Loucy (cell line): ENCODE results near the gene POLR2J.

Experiments used
- H2AFZ ChIP-seq: fragments of 200-600 bp; sonication (generic); 2 replicates; pipeline ENCODE4 v1.6.0; 2016; ENCODE audit warnings: antibody characterized with exemption, mild to moderate bottlenecking, low read length, moderate library complexity
- H3F3A ChIP-seq: fragments of 200-600 bp; 2 replicates; pipeline ENCODE4 v1.6.0; 2016; ENCODE audit warnings: antibody characterized with exemption, low read depth, mild to moderate bottlenecking
- H3K27me3 ChIP-seq: fragments of 200-600 bp; sonication (generic); 2 replicates; pipeline ENCODE4 v1.6.1; 2014; ENCODE audit warnings: low read length, mild to moderate bottlenecking; ENCODE audit not compliant: insufficient read depth, poor library complexity, severe bottlenecking
- H3K36me3 ChIP-seq: fragments of 200-600 bp; sonication (generic); 2 replicates; pipeline ENCODE4 v1.6.1; 2016; ENCODE audit warnings: low read length; ENCODE audit not compliant: insufficient read depth
- H3K4me1 ChIP-seq: fragments of 200-600 bp; sonication (generic); 2 replicates; pipeline ENCODE4 v1.5.1; 2014; ENCODE audit warnings: low read length, mild to moderate bottlenecking; ENCODE audit not compliant: insufficient read depth, poor library complexity, severe bottlenecking
- H3K4me2 ChIP-seq: fragments of 200-600 bp; sonication (generic); 2 replicates; pipeline ENCODE4 v1.6.0; 2014; ENCODE audit warnings: antibody characterized with exemption, low read length, low read depth, mild to moderate bottlenecking; ENCODE audit not compliant: poor library complexity, severe bottlenecking
- H3K4me3 ChIP-seq: fragments of 200-600 bp; sonication (generic); 2 replicates; pipeline ENCODE4 v1.5.1; 2014; ENCODE audit warnings: low read length, mild to moderate bottlenecking, mixed read lengths; ENCODE audit not compliant: poor library complexity, severe bottlenecking
- H3K79me2 ChIP-seq: fragments of 200-600 bp; sonication (generic); 2 replicates; pipeline ENCODE4 v1.6.1; 2014; ENCODE audit warnings: low read length; ENCODE audit not compliant: insufficient read depth
- H3K9ac ChIP-seq: fragments of 200-600 bp; sonication (generic); 2 replicates; pipeline ENCODE4 v1.6.0; 2014; ENCODE audit warnings: mild to moderate bottlenecking, low read depth, low read length, moderate library complexity; ENCODE audit not compliant: poor library complexity, severe bottlenecking
- H3K9me2 ChIP-seq: fragments of 200-600 bp; sonication (generic); replicated peaks from 2 replicates; pipeline ENCODE4 v1.6.1; 2016; ENCODE audit warnings: low read depth, low read length, mixed read lengths
- H3K9me3 ChIP-seq: fragments of 200-600 bp; sonication (generic); 2 replicates; pipeline ENCODE4 v1.6.1; 2014; ENCODE audit warnings: mild to moderate bottlenecking, antibody characterized with exemption, low read length, low read depth; ENCODE audit not compliant: insufficient read depth
- H4K20me1 ChIP-seq: fragments of 200-600 bp; sonication (generic); 2 replicates; pipeline ENCODE4 v1.6.0; 2014; ENCODE audit warnings: antibody characterized with exemption, low read length, mild to moderate bottlenecking; ENCODE audit not compliant: insufficient read depth, poor library complexity, severe bottlenecking
- CTCF ChIP-seq: fragments of 200-600 bp; sonication (generic); conservative IDR thresholded peaks from 2 replicates; pipeline ENCODE4 v1.5.1; 2014; ENCODE audit warnings: mild to moderate bottlenecking, antibody characterized with exemption, low read length
- EZH2phosphoT487 ChIP-seq: fragments of 200-600 bp; IDR thresholded peaks from 2 replicates; pipeline ENCODE4 v1.6.1; 2018; ENCODE audit warnings: antibody characterized with exemption, mild to moderate bottlenecking, moderate library complexity, borderline replicate concordance

Gene POLR2J

GRCh38 chr7:102459221-102459844 is 19.4 kb downstream of the POLR2J start:
- Histone ChIP-seq H3K9me2 (no peaks in the 10 kb centered on the region), H3K79me2 (peaks cover 24% of the 10 kb centered on the region), H3K4me2 (no peak overlapping the region), H3K9ac (no peak overlapping the region), H3K9me3 (no peaks in the 10 kb centered on the region), H3K4me3 (no peak overlapping the region), H4K20me1 (no peaks in the 10 kb centered on the region), H3K36me3 (peaks cover 11% of the 10 kb centered on the region; the same call in 1 of the 2 replicates), H3F3A (no peaks in the 10 kb centered on the region), H3K27me3 (no peaks in the 10 kb centered on the region), H2AFZ (no peak overlapping the region), H3K4me1 (peaks cover 9% of the 10 kb centered on the region)
- TF ChIP-seq EZH2phosphoT487: no peak
- no peak for TF ChIP-seq CTCF

- H3K27me3 ChIP-seq: no peaks in the 10 kb centered on the region
- H3K4me1 ChIP-seq: peaks cover 4% of the 10 kb centered on the region
- H3F3A ChIP-seq: no peaks in the 10 kb centered on the region
- no peak overlapping the region for H2AFZ ChIP-seq
- peaks cover 7% of the 10 kb centered on the region; the same call in 1 of the 2 replicates for H3K79me2 ChIP-seq
- peaks cover 11% of the 10 kb centered on the region; the same call in 1 of the 2 replicates for H3K36me3 ChIP-seq
- H3K9me2 ChIP-seq: no peaks in the 10 kb centered on the region
- no peak for TF ChIP-seq EZH2phosphoT487
- TF ChIP-seq CTCF: no peak
- H3K9me3 ChIP-seq: no peaks in the 10 kb centered on the region
- H3K4me2 ChIP-seq: no peak overlapping the region
- no peak overlapping the region for H3K4me3 ChIP-seq
- no peaks in the 10 kb centered on the region for H4K20me1 ChIP-seq
- no peak overlapping the region for H3K9ac ChIP-seq
Measured at GRCh38 chr7:102457352-102457924, 21.3 kb downstream of the POLR2J start.

- H4K20me1 ChIP-seq: no peaks in the 10 kb centered on the region
- H2AFZ ChIP-seq: no peak overlapping the region
- TF ChIP-seq CTCF (no peak), EZH2phosphoT487 (no peak)
- peaks cover 11% of the 10 kb centered on the region; the same call in 1 of the 2 replicates for H3K36me3 ChIP-seq
- H3K79me2 ChIP-seq: no peaks in the 10 kb centered on the region
- no peaks in the 10 kb centered on the region for H3K4me1 ChIP-seq
- H3F3A ChIP-seq: no peaks in the 10 kb centered on the region
- no peaks in the 10 kb centered on the region for H3K9me3 ChIP-seq
- H3K4me2 ChIP-seq: no peak overlapping the region
- no peak overlapping the region for H3K9ac ChIP-seq
- H3K4me3 ChIP-seq: no peak overlapping the region
- no peaks in the 10 kb centered on the region for H3K27me3 ChIP-seq
- no peaks in the 10 kb centered on the region for H3K9me2 ChIP-seq
Measured at GRCh38 chr7:102456327-102456726, 22.4 kb downstream of the POLR2J start.
